Measurements from ENCODE around the gene MOBP.

The MOBP gene

GRCh38 chr3:39499651-39500273 is 32.3 kb downstream of the MOBP start:
- H3K27ac ChIP-seq: no peak overlapping the region
- H3K9me3 ChIP-seq: no peaks in the 10 kb centered on the region
- peaks cover 66% of the 10 kb centered on the region for H3K27me3 ChIP-seq
- no peaks in the 10 kb centered on the region for H3K36me3 ChIP-seq
- TF ChIP-seq CTCF (IDR thresholded peaks at IDR 0.05): no peak
- no peak overlapping the region for H3K4me3 ChIP-seq (ENCODE audit: low read depth in 1 of 2, low read length in 1 of 2)
- H3K4me1 ChIP-seq (ENCODE audit: control insufficient read depth in 1 of 2, insufficient read depth in 1 of 2, low read depth in 1 of 2, low read length in 1 of 2): no peaks in the 10 kb centered on the region

GRCh38 chr3:39501059-39501458 is 33.6 kb downstream of the MOBP start:
- no peaks in the 10 kb centered on the region for H3K9me3 ChIP-seq
- H3K4me3 ChIP-seq (ENCODE audit: low read depth in 1 of 2, low read length in 1 of 2): no peak overlapping the region
- no peaks in the 10 kb centered on the region for H3K4me1 ChIP-seq (ENCODE audit: control insufficient read depth in 1 of 2, insufficient read depth in 1 of 2, low read depth in 1 of 2, low read length in 1 of 2)
- peaks cover 75% of the 10 kb centered on the region for H3K27me3 ChIP-seq
- no peaks in the 10 kb centered on the region for H3K36me3 ChIP-seq
- no peak for TF ChIP-seq CTCF (IDR thresholded peaks at IDR 0.05)
- H3K27ac ChIP-seq: no peak overlapping the region

GRCh38 chr3:39501968-39502837 is 34.7 kb downstream of the MOBP start:
- no peaks in the 10 kb centered on the region for H3K36me3 ChIP-seq
- H3K9me3 ChIP-seq: no peaks in the 10 kb centered on the region
- H3K4me3 ChIP-seq (ENCODE audit: low read depth in 1 of 2, low read length in 1 of 2): no peak overlapping the region
- no peaks in the 10 kb centered on the region for H3K4me1 ChIP-seq (ENCODE audit: control insufficient read depth in 1 of 2, insufficient read depth in 1 of 2, low read depth in 1 of 2, low read length in 1 of 2)
- TF ChIP-seq CTCF (IDR thresholded peaks at IDR 0.05): no peak
- H3K27ac ChIP-seq: no peak overlapping the region
- H3K27me3 ChIP-seq: peaks cover 75% of the 10 kb centered on the region

GRCh38 chr3:39502838-39503145 is 35.3 kb downstream of the MOBP start:
- TF ChIP-seq CTCF (IDR thresholded peaks at IDR 0.05): no peak
- no peak overlapping the region for H3K4me3 ChIP-seq (ENCODE audit: low read depth in 1 of 2, low read length in 1 of 2)
- no peak overlapping the region for H3K27ac ChIP-seq
- H3K36me3 ChIP-seq: no peaks in the 10 kb centered on the region
- no peaks in the 10 kb centered on the region for H3K9me3 ChIP-seq
- H3K4me1 ChIP-seq (ENCODE audit: control insufficient read depth in 1 of 2, insufficient read depth in 1 of 2, low read depth in 1 of 2, low read length in 1 of 2): no peaks in the 10 kb centered on the region
- H3K27me3 ChIP-seq: peaks cover 75% of the 10 kb centered on the region

- Histone ChIP-seq H3K27ac (no peak overlapping the region), H3K9me3 (no peaks in the 10 kb centered on the region), H3K36me3 (no peaks in the 10 kb centered on the region), H3K4me1 (ENCODE audit: control insufficient read depth in 1 of 2, insufficient read depth in 1 of 2, low read depth in 1 of 2, low read length in 1 of 2) (no peaks in the 10 kb centered on the region), H3K27me3 (peaks cover 46% of the 10 kb centered on the region), H3K4me3 (ENCODE audit: low read depth in 1 of 2, low read length in 1 of 2) (no peak overlapping the region)
- no peak for TF ChIP-seq CTCF (IDR thresholded peaks at IDR 0.05)
Measured at GRCh38 chr3:39505866-39506742, 38.6 kb downstream of the MOBP start.

All from neutrophil (primary cell).